Ascending aorta (tissue), 2 donors: ENCODE results near the gene CLIC3. TPM values are rescaled to one million over a fixed set of nuclear protein-coding genes. Genes with fewer than 3 reads are reported as not detected.

ENCODE experiments used
- DNase-seq, 2 donors: peaks; one replicate each; pipeline ENCODE4 v3.0.0-alpha.2; 2019; ENCODE audit warnings: low spot score in 2 of 2
- H3K27ac ChIP-seq, 2 donors: fragments of 200-600 bp; sonication (generic); one replicate each; pipeline ENCODE4 v1.5.1; 2016 to 2017; ENCODE audit warnings: mild to moderate bottlenecking in 1 of 2
- H3K27me3 ChIP-seq: fragments of 200-600 bp; sonication (generic); one replicate; pipeline ENCODE4 v1.5.1; 2017
- H3K36me3 ChIP-seq, 2 donors: fragments of 200-600 bp; sonication (generic); one replicate each; pipeline ENCODE4 v1.5.1; 2016
- H3K4me1 ChIP-seq, 2 donors: fragments of 200-600 bp; sonication (generic); one replicate each; pipeline ENCODE4 v1.5.1; 2016 to 2017; ENCODE audit warnings: mild to moderate bottlenecking in 1 of 2
- H3K4me3 ChIP-seq, 2 donors: fragments of 200-600 bp; sonication (generic); one replicate each; pipeline ENCODE4 v1.5.1; 2016 to 2017; ENCODE audit warnings: mild to moderate bottlenecking in 1 of 2
- H3K9me3 ChIP-seq, 2 donors: fragments of 200-600 bp; sonication (generic); one replicate each; pipeline ENCODE4 v1.5.1; 2016
- CTCF ChIP-seq, 3 experiments: fragments of 200-600 bp in 2 of 3; fragments of 450-650 bp in 1 of 3; sonication (generic) in 2 of 3; IDR thresholded peaks; one replicate each; pipeline ENCODE4 v1.5.1; 2016 to 2019; ENCODE audit warnings: antibody characterized with exemption in 3 of 3, mild to moderate bottlenecking in 1 of 3, moderate library complexity in 1 of 3
- intact Hi-C: fragments of 100-400 bp; cut with DNase I; formaldehyde crosslinking; loops from one replicate; pipeline ENCODE4 v1.15.1; 2023
- total RNA-seq: library from RNA; depleted of rRNA; stranded (reverse); fragments of >200 nt; gene quantifications from one replicate; pipeline ENCODE4 v1.1.0, GENCODE V29; 2016

Gene CLIC3
- total RNA-seq, 1 donor from 2014 or later = 2.8 TPM

DNA sequence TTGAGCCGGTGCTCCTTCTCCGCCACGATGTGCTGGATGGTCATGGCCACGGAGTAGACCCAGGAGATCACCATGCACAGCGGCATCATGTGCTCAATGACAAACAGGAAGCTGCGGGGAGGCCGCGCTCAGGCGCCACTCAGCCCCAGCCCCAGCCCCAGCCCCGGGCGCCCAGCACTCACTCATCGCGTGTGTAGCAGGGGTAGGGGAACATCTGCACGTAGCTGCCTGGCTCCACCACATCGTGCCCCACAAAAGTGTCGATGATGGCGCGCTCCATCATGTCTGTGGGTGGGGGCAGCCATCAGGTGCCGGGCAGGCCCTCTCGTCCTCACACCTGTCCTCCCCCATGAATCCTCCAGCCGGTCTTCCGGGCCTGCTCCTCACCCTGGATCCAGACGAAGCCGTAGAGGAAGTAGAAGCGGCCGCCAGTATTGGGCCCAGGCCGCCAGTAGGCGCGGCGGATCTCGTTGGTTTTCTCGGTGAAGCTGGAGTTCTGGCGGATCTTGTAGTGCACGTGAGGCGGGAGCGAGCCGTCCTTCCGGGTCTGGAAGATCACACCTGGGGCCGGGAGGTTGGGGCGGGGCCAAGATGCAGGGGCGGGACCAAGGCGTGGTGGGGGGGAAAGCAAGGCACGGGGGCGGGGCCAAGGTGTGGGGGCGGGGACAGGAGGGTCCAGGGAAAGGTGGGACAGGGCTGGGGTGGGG lies 21.6 kb upstream of the CLIC3 start:
- Histone ChIP-seq H3K27ac (no peak overlapping the region), H3K36me3 (peaks cover 43 to 62% of the 10 kb centered on the region in 2 donors), H3K4me3 (no peak overlapping the region), H3K9me3 (no peaks in the 10 kb centered on the region), H3K27me3 (no peaks in the 10 kb centered on the region), H3K4me1 (no peaks in the 10 kb centered on the region)
- TF ChIP-seq CTCF (IDR thresholded peaks at IDR 0.05) = no peak
- intact Hi-C loops = no loop called here
- no peak for DNase-seq

GRCh38 chr9:137017071-137017470 lies 20.7 kb upstream of the CLIC3 start:
- H3K9me3 ChIP-seq = no peaks in the 10 kb centered on the region
- H3K4me1 ChIP-seq = no peaks in the 10 kb centered on the region
- H3K4me3 ChIP-seq = no peak overlapping the region
- peaks cover 43 to 71% of the 10 kb centered on the region in 2 donors for H3K36me3 ChIP-seq
- H3K27me3 ChIP-seq = no peaks in the 10 kb centered on the region
- intact Hi-C loops = no loop called here
- no peak overlapping the region for H3K27ac ChIP-seq
- TF ChIP-seq CTCF (IDR thresholded peaks at IDR 0.05) = no peak
- DNase-seq = no peak

DNA sequence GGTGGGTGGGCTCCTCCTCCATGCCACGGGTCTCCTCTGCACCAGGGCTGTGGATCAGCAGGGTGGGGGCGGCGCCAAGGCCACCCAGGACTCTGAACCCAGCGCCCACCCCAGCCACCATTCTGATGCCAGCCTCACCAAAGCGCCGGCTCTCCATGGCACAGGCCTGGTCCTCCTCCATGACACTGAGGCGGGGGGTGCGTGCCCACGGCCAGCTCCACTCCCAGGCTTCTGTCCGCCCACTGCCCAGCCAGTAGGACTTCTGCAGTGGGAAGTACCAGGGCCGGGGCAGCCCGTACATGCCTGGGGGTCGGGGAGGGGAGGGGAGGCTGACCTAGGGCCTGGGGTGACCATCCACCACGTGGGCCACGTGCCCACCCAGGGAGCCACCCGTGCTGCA lies 20.1 kb upstream of the CLIC3 start:
- intact Hi-C loops = no loop called here
- Histone ChIP-seq H3K27me3 (no peaks in the 10 kb centered on the region), H3K36me3 (peaks cover 47 to 77% of the 10 kb centered on the region in 2 donors), H3K4me3 (no peak overlapping the region), H3K27ac (no peak overlapping the region), H3K4me1 (no peaks in the 10 kb centered on the region), H3K9me3 (no peaks in the 10 kb centered on the region)
- no peak for TF ChIP-seq CTCF (IDR thresholded peaks at IDR 0.05)
- no peak for DNase-seq

DNA sequence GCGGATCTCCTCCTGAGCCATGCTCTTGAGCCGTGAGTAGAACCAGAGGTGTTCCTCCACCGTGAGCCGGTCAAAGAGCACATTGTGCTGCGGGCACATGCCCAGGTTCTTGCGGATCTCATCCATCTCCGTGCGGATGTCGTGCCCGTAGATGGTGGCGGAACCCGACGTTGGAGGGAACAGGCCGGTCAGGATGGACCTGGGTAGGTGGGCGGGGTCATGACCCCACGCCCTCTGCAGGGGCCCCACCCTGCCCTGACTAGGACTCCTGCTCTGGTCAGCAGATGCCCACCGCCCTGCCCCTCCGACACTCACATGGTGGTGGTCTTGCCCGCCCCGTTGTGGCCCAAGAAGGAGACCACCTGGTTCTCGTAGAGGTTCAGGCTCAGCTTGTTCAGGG lies 19.6 kb upstream of the CLIC3 start:
- H3K27ac ChIP-seq = no peak overlapping the region
- no peak for DNase-seq
- H3K36me3 ChIP-seq = peaks cover 49 to 80% of the 10 kb centered on the region in 2 donors
- no peaks in the 10 kb centered on the region for H3K4me1 ChIP-seq
- TF ChIP-seq CTCF (IDR thresholded peaks at IDR 0.05) = no peak
- no peaks in the 10 kb centered on the region for H3K27me3 ChIP-seq
- no peaks in the 10 kb centered on the region for H3K9me3 ChIP-seq
- intact Hi-C loops = no loop called here
- no peak overlapping the region for H3K4me3 ChIP-seq

GRCh38 chr9:137015540-137015930 lies 19.2 kb upstream of the CLIC3 start:
- no peak overlapping the region for H3K27ac ChIP-seq
- intact Hi-C loops = no loop called here
- H3K4me3 ChIP-seq = no peak overlapping the region
- DNase-seq = no peak
- H3K4me1 ChIP-seq = no peaks in the 10 kb centered on the region
- H3K27me3 ChIP-seq = no peaks in the 10 kb centered on the region
- H3K9me3 ChIP-seq = no peaks in the 10 kb centered on the region
- no peak for TF ChIP-seq CTCF (IDR thresholded peaks at IDR 0.05)
- peaks cover 50 to 76% of the 10 kb centered on the region in 2 donors for H3K36me3 ChIP-seq
